HG03520 (cell line): Measurements from ENCODE around the gene LHFPL2.
A peak's percentile ranks its signal among the peaks of the same experiment; 100 is the strongest.

ENCODE experiments used
- ATAC-seq: cut with Tn5 transposase; IDR thresholded peaks from one replicate; pipeline ENCODE4 v1.9.1; 2021; ENCODE audit warnings: mild to moderate bottlenecking, moderate library complexity; ENCODE audit not compliant: unreplicated experiment

The LHFPL2 gene

GRCh38 chr5:78506261-78507024 is 142.1 kb downstream of the LHFPL2 start:
- ATAC-seq: no peak

- ATAC-seq: no peak
Observed at GRCh38 chr5:78505860-78506259, 142.7 kb downstream of the LHFPL2 start.

GRCh38 chr5:78504704-78505677 is 143.6 kb downstream of the LHFPL2 start:
- ATAC-seq: no peak

- ATAC-seq: no peak
Observed at GRCh38 chr5:78503958-78504653, 144.5 kb downstream of the LHFPL2 start.

- ATAC-seq: no peak
Observed at GRCh38 chr5:78501411-78502352, 146.9 kb downstream of the LHFPL2 start.

GRCh38 chr5:78500871-78501270 is 147.7 kb downstream of the LHFPL2 start:
- no peak for ATAC-seq

- ATAC-seq: no peak
Observed at GRCh38 chr5:78500028-78500427, 148.5 kb downstream of the LHFPL2 start.

- no peak for ATAC-seq
Observed at GRCh38 chr5:78499485-78499884, 149.1 kb downstream of the LHFPL2 start.

GRCh38 chr5:78497573-78498533 is 150.7 kb downstream of the LHFPL2 start:
- no peak for ATAC-seq

- ATAC-seq: no peak
Observed at GRCh38 chr5:78496373-78496772, 152.2 kb downstream of the LHFPL2 start.

GRCh38 chr5:78495800-78496199 is 152.8 kb downstream of the LHFPL2 start:
- no peak for ATAC-seq

GRCh38 chr5:78492650-78493049 is 155.9 kb downstream of the LHFPL2 start:
- no peak for ATAC-seq

GRCh38 chr5:78492224-78492623 is 156.3 kb downstream of the LHFPL2 start:
- no peak for ATAC-seq

GRCh38 chr5:78490709-78491485 is 157.7 kb downstream of the LHFPL2 start:
- ATAC-seq: no peak

- no peak for ATAC-seq
Observed at GRCh38 chr5:78487846-78488245, 160.7 kb downstream of the LHFPL2 start.

- no peak for ATAC-seq
Observed at GRCh38 chr5:78486218-78486617, 162.4 kb downstream of the LHFPL2 start.

GRCh38 chr5:78483809-78484521 is 164.6 kb downstream of the LHFPL2 start:
- peak; percentile 88 for ATAC-seq

GRCh38 chr5:78482948-78483347 is 165.6 kb downstream of the LHFPL2 start:
- ATAC-seq: no peak
